Adrenal gland (tissue), 5 donors: ENCODE measurements around the gene CRAT.

Source experiments
- CTCF ChIP-seq, 6 experiments: fragments of 450-650 bp in 4 of 6; fragments of 200-600 bp in 2 of 6; sonication (generic) in 1 of 6; IDR thresholded peaks; 1 replicate in 5 of 6; 2 replicates in 1 of 6; pipeline versions ENCODE4 v1.5.1 to v1.8.0; 2016 to 2021; ENCODE audit warnings: antibody characterized with exemption in 6 of 6, mild to moderate bottlenecking in 2 of 6, moderate library complexity in 1 of 6
- POLR2A ChIP-seq, 2 donors: fragments of 450-650 bp; IDR thresholded peaks; one replicate each; pipeline ENCODE4 v1.6.1; 2017; ENCODE audit warnings: antibody characterized with exemption in 2 of 2, mild to moderate bottlenecking in 2 of 2, moderate library complexity in 1 of 2
- donor health status: DM: no; HTN: no; CAD: no.

GRCh38 chr9:129154866-129155477, 44.4 kb upstream of the CRAT start:
- no peak for TF ChIP-seq CTCF (IDR thresholded peaks at IDR 0.05)
- no peak for TF ChIP-seq POLR2A (IDR thresholded peaks at IDR 0.05)
